Measurements from ENCODE around the gene ZCCHC7. TPM values are rescaled to one million over a fixed set of nuclear protein-coding genes. Genes with fewer than 3 reads are reported as not detected.

Gene ZCCHC7
- total and polyA plus RNA-seq, 9 of the 15 experiments (the other 6 are each of a cell fraction or from before 2014, with no cell fraction given) = 34.1 to 68.9 (median 48.8) TPM

- TF ChIP-seq, protein P1, sequence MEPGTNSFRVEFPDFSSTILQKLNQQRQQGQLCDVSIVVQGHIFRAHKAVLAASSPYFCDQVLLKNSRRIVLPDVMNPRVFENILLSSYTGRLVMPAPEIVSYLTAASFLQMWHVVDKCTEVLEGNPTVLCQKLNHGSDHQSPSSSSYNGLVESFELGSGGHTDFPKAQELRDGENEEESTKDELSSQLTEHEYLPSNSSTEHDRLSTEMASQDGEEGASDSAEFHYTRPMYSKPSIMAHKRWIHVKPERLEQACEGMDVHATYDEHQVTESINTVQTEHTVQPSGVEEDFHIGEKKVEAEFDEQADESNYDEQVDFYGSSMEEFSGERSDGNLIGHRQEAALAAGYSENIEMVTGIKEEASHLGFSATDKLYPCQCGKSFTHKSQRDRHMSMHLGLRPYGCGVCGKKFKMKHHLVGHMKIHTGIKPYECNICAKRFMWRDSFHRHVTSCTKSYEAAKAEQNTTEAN (CRISPR knock-in tag; IDR thresholded peaks at IDR 0.05) = no peak
- TF ChIP-seq PHB2 (IDR thresholded peaks at IDR 0.05; ENCODE audit: low read depth) (no peak), ARID1B (IDR thresholded peaks at IDR 0.05) (peak; percentile 31; the same call in 1 of the 2 replicates), SRSF9 (IDR thresholded peaks at IDR 0.05; ENCODE audit: borderline replicate concordance, low read depth, low read length) (no peak), E2F3 (CRISPR knock-in tag; IDR thresholded peaks at IDR 0.05) (no peak), HDGF (IDR thresholded peaks at IDR 0.05) (no peak), ZSCAN32 (CRISPR knock-in tag; IDR thresholded peaks at IDR 0.05) (no peak), XRCC3 (IDR thresholded peaks at IDR 0.05) (no peak), HNRNPL (IDR thresholded peaks at IDR 0.05; ENCODE audit: low read depth, low read length) (no peak), ZBTB12 (CRISPR knock-in tag; IDR thresholded peaks at IDR 0.05) (no peak), ZNF41 (CRISPR knock-in tag; conservative IDR thresholded peaks at IDR 0.05) (no peak), BCLAF1 (IDR thresholded peaks at IDR 0.05; ENCODE audit: borderline replicate concordance in 1 of 2, control insufficient read depth in 1 of 2, low read depth in 2 of 2, low read length in 1 of 2) (no peak), EP300 (IDR thresholded peaks at IDR 0.05; ENCODE audit: low read length) (no peak)
- TF ChIP-seq, protein P2, sequence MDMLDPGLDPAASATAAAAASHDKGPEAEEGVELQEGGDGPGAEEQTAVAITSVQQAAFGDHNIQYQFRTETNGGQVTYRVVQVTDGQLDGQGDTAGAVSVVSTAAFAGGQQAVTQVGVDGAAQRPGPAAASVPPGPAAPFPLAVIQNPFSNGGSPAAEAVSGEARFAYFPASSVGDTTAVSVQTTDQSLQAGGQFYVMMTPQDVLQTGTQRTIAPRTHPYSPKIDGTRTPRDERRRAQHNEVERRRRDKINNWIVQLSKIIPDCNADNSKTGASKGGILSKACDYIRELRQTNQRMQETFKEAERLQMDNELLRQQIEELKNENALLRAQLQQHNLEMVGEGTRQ (CRISPR knock-in tag; IDR thresholded peaks at IDR 0.05) = no peak
- TF ChIP-seq, protein P3, sequence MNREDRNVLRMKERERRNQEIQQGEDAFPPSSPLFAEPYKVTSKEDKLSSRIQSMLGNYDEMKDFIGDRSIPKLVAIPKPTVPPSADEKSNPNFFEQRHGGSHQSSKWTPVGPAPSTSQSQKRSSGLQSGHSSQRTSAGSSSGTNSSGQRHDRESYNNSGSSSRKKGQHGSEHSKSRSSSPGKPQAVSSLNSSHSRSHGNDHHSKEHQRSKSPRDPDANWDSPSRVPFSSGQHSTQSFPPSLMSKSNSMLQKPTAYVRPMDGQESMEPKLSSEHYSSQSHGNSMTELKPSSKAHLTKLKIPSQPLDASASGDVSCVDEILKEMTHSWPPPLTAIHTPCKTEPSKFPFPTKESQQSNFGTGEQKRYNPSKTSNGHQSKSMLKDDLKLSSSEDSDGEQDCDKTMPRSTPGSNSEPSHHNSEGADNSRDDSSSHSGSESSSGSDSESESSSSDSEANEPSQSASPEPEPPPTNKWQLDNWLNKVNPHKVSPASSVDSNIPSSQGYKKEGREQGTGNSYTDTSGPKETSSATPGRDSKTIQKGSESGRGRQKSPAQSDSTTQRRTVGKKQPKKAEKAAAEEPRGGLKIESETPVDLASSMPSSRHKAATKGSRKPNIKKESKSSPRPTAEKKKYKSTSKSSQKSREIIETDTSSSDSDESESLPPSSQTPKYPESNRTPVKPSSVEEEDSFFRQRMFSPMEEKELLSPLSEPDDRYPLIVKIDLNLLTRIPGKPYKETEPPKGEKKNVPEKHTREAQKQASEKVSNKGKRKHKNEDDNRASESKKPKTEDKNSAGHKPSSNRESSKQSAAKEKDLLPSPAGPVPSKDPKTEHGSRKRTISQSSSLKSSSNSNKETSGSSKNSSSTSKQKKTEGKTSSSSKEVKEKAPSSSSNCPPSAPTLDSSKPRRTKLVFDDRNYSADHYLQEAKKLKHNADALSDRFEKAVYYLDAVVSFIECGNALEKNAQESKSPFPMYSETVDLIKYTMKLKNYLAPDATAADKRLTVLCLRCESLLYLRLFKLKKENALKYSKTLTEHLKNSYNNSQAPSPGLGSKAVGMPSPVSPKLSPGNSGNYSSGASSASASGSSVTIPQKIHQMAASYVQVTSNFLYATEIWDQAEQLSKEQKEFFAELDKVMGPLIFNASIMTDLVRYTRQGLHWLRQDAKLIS (CRISPR knock-in tag; IDR thresholded peaks at IDR 0.05) = no peak
Observed at GRCh38 chr9:37104183-37104889, 16.0 kb upstream of the ZCCHC7 start (continued).
